Measurements from ENCODE around the gene ZNF784.

ZNF784 gene

GRCh38 chr19:55618426-55618825 is 5.9 kb downstream of the ZNF784 start:
- ChIA-PET CTCF (interaction anchor here (1.8 to 5.4 kb wide), 4 partner anchors 12 to 114 kb away, joined by 5 to 53 read pairs (median 28); partner anchors contain the start of gene ZNF865), POLR2A (interaction anchor here (1.5 kb wide), 1 partner anchor 12 kb away, joined by 4 read pairs; no protein-coding TSS in a partner anchor)
- TF ChIP-seq, protein P1, sequence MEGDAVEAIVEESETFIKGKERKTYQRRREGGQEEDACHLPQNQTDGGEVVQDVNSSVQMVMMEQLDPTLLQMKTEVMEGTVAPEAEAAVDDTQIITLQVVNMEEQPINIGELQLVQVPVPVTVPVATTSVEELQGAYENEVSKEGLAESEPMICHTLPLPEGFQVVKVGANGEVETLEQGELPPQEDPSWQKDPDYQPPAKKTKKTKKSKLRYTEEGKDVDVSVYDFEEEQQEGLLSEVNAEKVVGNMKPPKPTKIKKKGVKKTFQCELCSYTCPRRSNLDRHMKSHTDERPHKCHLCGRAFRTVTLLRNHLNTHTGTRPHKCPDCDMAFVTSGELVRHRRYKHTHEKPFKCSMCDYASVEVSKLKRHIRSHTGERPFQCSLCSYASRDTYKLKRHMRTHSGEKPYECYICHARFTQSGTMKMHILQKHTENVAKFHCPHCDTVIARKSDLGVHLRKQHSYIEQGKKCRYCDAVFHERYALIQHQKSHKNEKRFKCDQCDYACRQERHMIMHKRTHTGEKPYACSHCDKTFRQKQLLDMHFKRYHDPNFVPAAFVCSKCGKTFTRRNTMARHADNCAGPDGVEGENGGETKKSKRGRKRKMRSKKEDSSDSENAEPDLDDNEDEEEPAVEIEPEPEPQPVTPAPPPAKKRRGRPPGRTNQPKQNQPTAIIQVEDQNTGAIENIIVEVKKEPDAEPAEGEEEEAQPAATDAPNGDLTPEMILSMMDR (IDR thresholded peaks at IDR 0.05; ENCODE audit: insufficient read depth, low read length, missing control alignments), result no peak
- no peak for DNase-seq (ENCODE audit: low read depth, low spot score)
- H3K4me3 ChIP-seq (ENCODE audit: low read depth, low read length), result no peak overlapping the region

GRCh38 chr19:55617426-55617825 is 6.9 kb downstream of the ZNF784 start:
- ChIA-PET POLR2A (interaction anchor here (1.5 kb wide), 1 partner anchor 11 kb away, joined by 4 read pairs; no protein-coding TSS in a partner anchor), CTCF (interaction anchor here (4.2 to 5.4 kb wide), 2 partner anchors 11 to 15 kb away, joined by 43 to 53 read pairs; partner anchors contain the start of gene ZNF865)
- no peak overlapping the region for H3K4me3 ChIP-seq (ENCODE audit: low read depth, low read length)
- TF ChIP-seq, protein P1 (IDR thresholded peaks at IDR 0.05; ENCODE audit: insufficient read depth, low read length, missing control alignments), result no peak
- DNase-seq (ENCODE audit: low read depth, low spot score), result no peak

DNA sequence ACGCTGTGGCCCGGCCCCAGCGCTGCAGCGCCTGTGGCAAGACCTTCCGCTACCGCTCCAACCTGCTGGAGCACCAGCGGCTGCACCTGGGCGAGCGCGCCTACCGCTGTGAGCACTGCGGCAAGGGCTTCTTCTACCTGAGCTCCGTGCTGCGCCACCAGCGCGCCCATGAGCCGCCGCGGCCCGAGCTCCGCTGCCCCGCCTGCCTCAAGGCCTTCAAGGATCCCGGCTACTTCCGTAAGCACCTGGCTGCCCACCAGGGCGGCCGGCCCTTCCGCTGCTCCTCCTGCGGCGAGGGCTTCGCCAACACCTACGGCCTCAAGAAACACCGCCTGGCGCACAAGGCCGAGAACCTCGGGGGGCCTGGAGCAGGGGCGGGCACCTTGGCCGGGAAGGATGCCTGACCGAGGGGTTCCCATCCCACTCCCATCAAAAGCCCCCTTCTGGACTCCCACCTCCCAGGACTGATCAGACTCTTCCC is 7.9 kb downstream of the ZNF784 start:
- ChIA-PET POLR2A (no interaction called here), CTCF (interaction anchor here (1.0 to 1.4 kb wide), 3 partner anchors 10 to 112 kb away, joined by 3 to 9 read pairs (median 5); partner anchors contain the start of gene ZNF865)
- no peak for DNase-seq (ENCODE audit: low read depth, low spot score)
- TF ChIP-seq, protein P1 (IDR thresholded peaks at IDR 0.05; ENCODE audit: insufficient read depth, low read length, missing control alignments), result no peak
- H3K4me3 ChIP-seq (ENCODE audit: low read depth, low read length), result no peak overlapping the region

DNA sequence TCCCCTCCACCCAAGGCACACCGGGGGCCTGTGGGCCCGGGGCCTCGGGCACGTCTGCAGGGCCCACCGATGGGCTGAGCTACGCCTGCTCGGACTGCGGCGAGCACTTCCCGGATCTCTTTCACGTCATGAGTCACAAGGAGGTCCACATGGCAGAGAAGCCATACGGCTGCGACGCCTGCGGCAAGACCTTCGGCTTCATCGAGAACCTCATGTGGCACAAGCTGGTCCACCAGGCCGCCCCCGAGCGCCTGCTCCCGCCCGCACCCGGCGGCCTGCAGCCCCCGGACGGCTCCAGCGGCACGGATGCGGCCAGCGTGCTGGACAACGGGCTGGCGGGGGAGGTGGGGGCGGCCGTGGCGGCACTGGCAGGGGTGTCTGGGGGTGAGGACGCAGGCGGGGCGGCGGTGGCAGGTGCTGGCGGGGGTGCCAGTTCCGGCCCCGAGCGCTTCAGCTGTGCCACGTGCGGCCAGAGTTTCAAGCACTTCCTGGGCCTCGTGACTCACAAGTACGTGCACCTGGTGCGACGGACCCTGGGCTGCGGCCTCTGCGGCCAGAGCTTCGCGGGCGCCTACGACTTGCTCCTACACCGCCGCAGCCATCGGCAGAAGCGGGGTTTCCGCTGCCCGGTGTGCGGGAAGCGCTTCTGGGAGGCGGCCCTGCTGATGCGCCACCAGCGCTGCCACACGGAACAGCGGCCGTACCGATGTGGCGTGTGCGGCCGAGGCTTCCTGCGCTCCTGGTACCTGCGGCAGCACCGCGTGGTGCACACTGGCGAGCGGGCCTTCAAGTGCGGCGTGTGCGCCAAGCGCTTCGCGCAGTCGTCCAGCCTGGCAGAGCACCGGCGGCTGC is 8.6 kb downstream of the ZNF784 start:
- TF ChIP-seq, protein P1 (IDR thresholded peaks at IDR 0.05; ENCODE audit: insufficient read depth, low read length, missing control alignments), result no peak
- DNase-seq (ENCODE audit: low read depth, low spot score), result no peak
- ChIA-PET CTCF (interaction anchor here (0.8 to 1.4 kb wide), 4 partner anchors 9 to 112 kb away, joined by 3 to 9 read pairs (median 4); partner anchors contain the start of gene ZNF865), POLR2A (no interaction called here)
- no peak overlapping the region for H3K4me3 ChIP-seq (ENCODE audit: low read depth, low read length)

GRCh38 chr19:55614711-55615542 is 9.4 kb downstream of the ZNF784 start:
- ChIA-PET POLR2A (no interaction called here), CTCF (interaction anchor here (0.8 to 1.4 kb wide), 3 partner anchors 9 to 111 kb away, joined by 3 to 9 read pairs (median 5); partner anchors contain the start of gene ZNF865)
- TF ChIP-seq, protein P1 (IDR thresholded peaks at IDR 0.05; ENCODE audit: insufficient read depth, low read length, missing control alignments), result no peak
- H3K4me3 ChIP-seq (ENCODE audit: low read depth, low read length), result no peak overlapping the region
- DNase-seq (ENCODE audit: low read depth, low spot score), result no peak
